OCI-LY7 (cell line): Measurements from ENCODE around the gene WDR18.

Experiments
- CTCF ChIP-seq: fragments of 200-600 bp; sonication (generic); conservative IDR thresholded peaks from 2 replicates; pipeline ENCODE4 v1.5.1; 2014; ENCODE audit warnings: mild to moderate bottlenecking, antibody characterized with exemption, low read length, moderate library complexity, mixed read lengths
- EZH2phosphoT487 ChIP-seq: fragments of 200-600 bp; sonication (generic); IDR thresholded peaks from 2 replicates; pipeline ENCODE4 v1.6.1; 2018; ENCODE audit warnings: low read depth, borderline replicate concordance, mild to moderate bottlenecking, mixed run types, antibody characterized with exemption, low read length, moderate library complexity, mixed read lengths

GRCh38 chr19:1002600-1002999, 18.5 kb downstream of the WDR18 start:
- TF ChIP-seq CTCF = no peak
- TF ChIP-seq EZH2phosphoT487 = no peak
